Measurements from ENCODE around the gene ZNF236.

Gene ZNF236

GRCh38 chr18:76895498-76895897 is 73.1 kb downstream of the ZNF236 start:
- H3K27ac ChIP-seq = no peak overlapping the region
- no peak for TF ChIP-seq ZFX (IDR thresholded peaks at IDR 0.05)
- TF ChIP-seq CTCF (conservative IDR thresholded peaks at IDR 0.05) = no peak

GRCh38 chr18:76896677-76897076 is 74.3 kb downstream of the ZNF236 start:
- H3K27ac ChIP-seq = no peak overlapping the region
- no peak for TF ChIP-seq CTCF (conservative IDR thresholded peaks at IDR 0.05)
- no peak for TF ChIP-seq ZFX (IDR thresholded peaks at IDR 0.05)

GRCh38 chr18:76897257-76897656 is 74.9 kb downstream of the ZNF236 start:
- H3K27ac ChIP-seq = no peak overlapping the region
- TF ChIP-seq ZFX (IDR thresholded peaks at IDR 0.05) (no peak), CTCF (conservative IDR thresholded peaks at IDR 0.05) (no peak)

GRCh38 chr18:76903386-76903785 is 81.0 kb downstream of the ZNF236 start:
- H3K27ac ChIP-seq = no peak overlapping the region
- TF ChIP-seq ZFX (IDR thresholded peaks at IDR 0.05) = no peak

- TF ChIP-seq ZFX (IDR thresholded peaks at IDR 0.05) = no peak
- TF ChIP-seq CTCF (conservative IDR thresholded peaks at IDR 0.05) = no peak
- H3K27ac ChIP-seq = no peak overlapping the region
Measured at GRCh38 chr18:76905821-76906220, 83.5 kb downstream of the ZNF236 start.

GRCh38 chr18:76908277-76908676 is 85.9 kb downstream of the ZNF236 start:
- TF ChIP-seq CTCF (conservative IDR thresholded peaks at IDR 0.05) (no peak), ZFX (IDR thresholded peaks at IDR 0.05) (no peak)
- no peak overlapping the region for H3K27ac ChIP-seq

GRCh38 chr18:76909439-76909838 is 87.1 kb downstream of the ZNF236 start:
- H3K27ac ChIP-seq = no peak overlapping the region
- TF ChIP-seq CTCF (conservative IDR thresholded peaks at IDR 0.05) = no peak
- TF ChIP-seq ZFX (IDR thresholded peaks at IDR 0.05) = no peak

GRCh38 chr18:76911440-76911839 is 89.1 kb downstream of the ZNF236 start:
- no peak for TF ChIP-seq ZFX (IDR thresholded peaks at IDR 0.05)
- no peak for TF ChIP-seq CTCF (conservative IDR thresholded peaks at IDR 0.05)
- H3K27ac ChIP-seq = no peak overlapping the region
